HFFc6 (cell line): ENCODE measurements around the gene MXRA8. TPM values are rescaled to one million over a fixed set of nuclear protein-coding genes. Genes with fewer than 3 reads are reported as not detected.

Experiments used
- DNase-seq: peaks from one replicate; pipeline ENCODE4 v3.0.0-alpha.2; 2018
- H3K27ac Mint-ChIP-seq: 2 replicates; pipeline ENCODE4 v1.8.0; 2020; ENCODE audit warnings: mild to moderate bottlenecking, mixed read lengths
- H3K27me3 Mint-ChIP-seq: 2 replicates; pipeline ENCODE4 v1.8.0; 2021; ENCODE audit warnings: mild to moderate bottlenecking, moderate library complexity, mixed read lengths; ENCODE audit not compliant: insufficient read depth
- H3K36me3 Mint-ChIP-seq: 2 replicates; pipeline ENCODE4 v1.8.0; 2021; ENCODE audit warnings: low read depth, mixed read lengths
- H3K4me1 Mint-ChIP-seq: 2 replicates; pipeline ENCODE4 v1.8.0; 2020; ENCODE audit warnings: low read depth, mixed read lengths
- H3K4me3 Mint-ChIP-seq: 2 replicates; pipeline ENCODE4 v1.8.0; 2020; ENCODE audit warnings: mild to moderate bottlenecking, moderate library complexity, mixed read lengths
- H3K9me3 Mint-ChIP-seq: 2 replicates; pipeline ENCODE4 v1.8.0; 2020; ENCODE audit warnings: mild to moderate bottlenecking, mixed read lengths
- CTCF ChIP-seq: fragments of 200-600 bp; sonication (generic); IDR thresholded peaks from 2 replicates; pipeline ENCODE4 v1.5.0; 2021; ENCODE audit warnings: antibody characterized with exemption, mild to moderate bottlenecking
- total RNA-seq, 6 experiments: library from RNA; stranded (reverse); fragmentation: NEBNext Ultra II Directional; extraction: Animal tissue kit (Norgen Biotek cat#: 25700); gene quantifications; 2 replicates in 1 of 6; 3 replicates in 5 of 6; pipeline ENCODE4 v1.2.3, GENCODE V29; 2021

The MXRA8 gene
- total RNA-seq, 6 experiments from 2014 or later, result 438 to 570 (median 524) TPM

- peaks cover 11% of the 10 kb centered on the region for H3K36me3 Mint-ChIP-seq
- H3K9me3 Mint-ChIP-seq, result no peaks in the 10 kb centered on the region
- DNase-seq, result no peak
Measured at GRCh38 chr1:1343811-1344421, 14.4 kb downstream of the MXRA8 start.

GRCh38 chr1:1342584-1343115 lies 15.7 kb downstream of the MXRA8 start:
- no peak for TF ChIP-seq CTCF
- Mint-ChIP-seq H3K27me3 (peaks cover 5% of the 10 kb centered on the region), H3K4me3 (no peak overlapping the region), H3K9me3 (no peaks in the 10 kb centered on the region), H3K27ac (no peak overlapping the region), H3K36me3 (peaks cover 11% of the 10 kb centered on the region), H3K4me1 (peaks cover 27% of the 10 kb centered on the region)
- DNase-seq, result no peak

More at GRCh38 chr1:1343811-1344421, 14.4 kb downstream of the MXRA8 start:
- H3K4me3 Mint-ChIP-seq, result no peak overlapping the region
- no peak for TF ChIP-seq CTCF
- H3K27me3 Mint-ChIP-seq, result peaks cover 7% of the 10 kb centered on the region
- peaks cover 29% of the 10 kb centered on the region for H3K4me1 Mint-ChIP-seq
- H3K27ac Mint-ChIP-seq, result peak overlapping the region; percentile 61

DNA sequence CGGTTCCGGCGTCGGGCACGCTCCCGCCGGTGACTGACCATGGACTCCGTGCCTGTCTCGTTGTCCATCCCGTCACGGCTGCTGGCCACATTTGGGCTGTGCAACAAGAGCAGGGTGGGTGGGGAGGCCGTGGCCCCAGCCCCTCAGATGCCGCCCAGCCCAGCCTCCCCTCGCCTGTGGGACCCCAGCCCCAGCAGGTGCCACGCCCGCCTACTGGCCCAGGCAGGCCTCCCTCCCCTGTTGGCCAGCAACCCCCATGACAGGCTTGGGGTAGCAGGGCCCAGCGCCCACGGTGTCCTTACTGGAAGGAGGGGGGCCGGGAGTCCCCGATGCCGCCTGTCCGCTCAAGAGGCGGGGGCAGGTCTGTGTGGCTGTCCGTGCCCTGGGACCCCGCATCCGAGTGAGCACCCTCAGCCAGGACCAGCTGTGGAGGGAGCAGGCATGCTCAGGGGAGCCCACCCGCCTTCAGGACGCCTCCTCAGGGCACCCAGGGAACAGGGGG lies 16.2 kb downstream of the MXRA8 start:
- peaks cover 3% of the 10 kb centered on the region for H3K27me3 Mint-ChIP-seq
- H3K4me1 Mint-ChIP-seq, result peaks cover 22% of the 10 kb centered on the region
- H3K27ac Mint-ChIP-seq, result no peak overlapping the region
- peaks cover 11% of the 10 kb centered on the region for H3K36me3 Mint-ChIP-seq
- TF ChIP-seq CTCF, result no peak
- H3K4me3 Mint-ChIP-seq, result no peak overlapping the region
- no peak for DNase-seq
- H3K9me3 Mint-ChIP-seq, result no peaks in the 10 kb centered on the region

GRCh38 chr1:1341549-1342021 lies 16.8 kb downstream of the MXRA8 start:
- Mint-ChIP-seq H3K36me3 (peaks cover 11% of the 10 kb centered on the region), H3K27ac (no peak overlapping the region), H3K4me3 (no peak overlapping the region), H3K9me3 (no peaks in the 10 kb centered on the region), H3K27me3 (peaks cover 3% of the 10 kb centered on the region), H3K4me1 (peaks cover 17% of the 10 kb centered on the region)
- TF ChIP-seq CTCF, result no peak
- DNase-seq, result no peak

DNA sequence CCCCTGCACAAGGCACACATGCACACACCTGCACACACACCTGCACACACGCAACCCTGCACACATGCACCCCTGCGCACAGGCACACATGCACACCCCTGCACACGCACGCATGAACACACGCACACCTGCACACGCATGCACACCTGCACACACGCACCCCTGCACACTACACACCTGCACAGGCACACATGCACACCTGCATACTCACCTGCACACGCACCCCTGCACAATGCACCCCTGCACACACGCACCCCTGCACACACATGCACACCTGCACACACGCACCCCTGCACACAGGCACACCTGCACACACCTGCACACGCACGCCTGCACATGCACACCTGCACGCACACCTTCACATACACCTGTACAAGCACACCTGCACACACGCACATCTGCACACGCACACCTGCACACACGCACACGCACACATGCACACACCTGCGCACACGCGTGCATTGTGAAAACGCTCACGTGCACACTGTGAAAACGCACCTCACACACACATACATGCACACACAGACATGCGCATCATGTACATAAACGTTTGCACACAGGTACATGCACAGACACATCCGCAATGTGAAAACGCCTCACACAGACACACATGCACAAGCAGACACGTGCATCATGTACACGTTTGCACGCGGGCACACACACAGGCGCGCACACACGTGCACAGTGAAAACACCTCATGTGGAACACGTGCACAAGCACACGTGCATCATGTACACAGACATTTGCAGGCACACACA lies 17.4 kb downstream of the MXRA8 start:
- no peak for DNase-seq
- no peak for TF ChIP-seq CTCF
- H3K27ac Mint-ChIP-seq, result no peak overlapping the region
- no peak overlapping the region for H3K4me3 Mint-ChIP-seq
- H3K36me3 Mint-ChIP-seq, result peaks cover 11% of the 10 kb centered on the region
- H3K9me3 Mint-ChIP-seq, result no peaks in the 10 kb centered on the region
- H3K27me3 Mint-ChIP-seq, result peaks cover 3% of the 10 kb centered on the region
- H3K4me1 Mint-ChIP-seq, result peaks cover 11% of the 10 kb centered on the region
